OCI-LY3 (cell line): Measurements from ENCODE around the gene RPS25.

ENCODE experiments used
- H2AFZ ChIP-seq: fragments of 200-600, 300-600 bp; shearing (Covaris generic); 2 replicates; pipeline ENCODE4 v1.6.0; 2014; ENCODE audit warnings: antibody characterized with exemption, low read depth, low read length
- H3K27ac ChIP-seq: fragments of 200-600, 300-600 bp; sonication (generic); 2 replicates; pipeline ENCODE4 v1.5.1; 2014; ENCODE audit warnings: mild to moderate bottlenecking, low read length, moderate library complexity, mixed read lengths
- H3K27me3 ChIP-seq: fragments of 200-600, 300-600 bp; sonication (generic); 2 replicates; pipeline ENCODE4 v1.6.1; 2014; ENCODE audit warnings: low read depth, low read length, mixed read lengths
- H3K36me3 ChIP-seq: fragments of 200-600, 300-600 bp; sonication (generic); replicated peaks from 2 replicates; pipeline ENCODE3; 2014; ENCODE audit warnings: low read depth, low read length, mixed read lengths
- H3K4me1 ChIP-seq: fragments of 300-600, 200-600 bp; sonication (generic); 2 replicates; pipeline ENCODE4 v1.6.1; 2014; ENCODE audit warnings: low read length, mixed read lengths
- H3K4me2 ChIP-seq: fragments of 200-600, 300-600 bp; sonication (generic); 2 replicates; pipeline ENCODE4 v1.6.1; 2014; ENCODE audit warnings: low read length, mixed read lengths
- H3K4me3 ChIP-seq: fragments of 300-600, 200-600 bp; sonication (generic); 2 replicates; pipeline ENCODE4 v1.5.1; 2014; ENCODE audit warnings: antibody characterized with exemption, mild to moderate bottlenecking, low read length, moderate library complexity
- H3K79me2 ChIP-seq: fragments of 300-600, 200-600 bp; shearing (Covaris generic); 2 replicates; pipeline ENCODE4 v1.6.1; 2014; ENCODE audit warnings: mild to moderate bottlenecking, low read length, mixed read lengths
- H3K9ac ChIP-seq: fragments of 300-600, 200-600 bp; shearing (Covaris generic); 2 replicates; pipeline ENCODE4 v1.6.0; 2014; ENCODE audit warnings: mild to moderate bottlenecking, low read length, moderate library complexity
- H3K9me3 ChIP-seq: fragments of 200-600, 300-600 bp; shearing (Covaris generic); 2 replicates; pipeline ENCODE4 v1.6.1; 2014; ENCODE audit warnings: low read length, mixed read lengths; ENCODE audit not compliant: insufficient read depth
- H4K20me1 ChIP-seq: fragments of 200-600, 300-600 bp; sonication (generic); 2 replicates; pipeline ENCODE4 v1.6.1; 2016; ENCODE audit warnings: low read length, mixed read lengths; ENCODE audit not compliant: insufficient read depth
- EZH2phosphoT487 ChIP-seq: fragments of 200-600 bp; shearing (Covaris generic); IDR thresholded peaks from 2 replicates; pipeline ENCODE4 v1.6.1; 2018; ENCODE audit warnings: antibody characterized with exemption, mixed run types, low read depth
- TF ChIP-seq, protein P1 (sequence below): fragments of 200-600, 300-600 bp; sonication (generic); IDR thresholded peaks from 2 replicates; pipeline ENCODE4 v1.5.1; 2014; ENCODE audit warnings: antibody characterized with exemption, low read length, low read depth

RPS25 gene

DNA sequence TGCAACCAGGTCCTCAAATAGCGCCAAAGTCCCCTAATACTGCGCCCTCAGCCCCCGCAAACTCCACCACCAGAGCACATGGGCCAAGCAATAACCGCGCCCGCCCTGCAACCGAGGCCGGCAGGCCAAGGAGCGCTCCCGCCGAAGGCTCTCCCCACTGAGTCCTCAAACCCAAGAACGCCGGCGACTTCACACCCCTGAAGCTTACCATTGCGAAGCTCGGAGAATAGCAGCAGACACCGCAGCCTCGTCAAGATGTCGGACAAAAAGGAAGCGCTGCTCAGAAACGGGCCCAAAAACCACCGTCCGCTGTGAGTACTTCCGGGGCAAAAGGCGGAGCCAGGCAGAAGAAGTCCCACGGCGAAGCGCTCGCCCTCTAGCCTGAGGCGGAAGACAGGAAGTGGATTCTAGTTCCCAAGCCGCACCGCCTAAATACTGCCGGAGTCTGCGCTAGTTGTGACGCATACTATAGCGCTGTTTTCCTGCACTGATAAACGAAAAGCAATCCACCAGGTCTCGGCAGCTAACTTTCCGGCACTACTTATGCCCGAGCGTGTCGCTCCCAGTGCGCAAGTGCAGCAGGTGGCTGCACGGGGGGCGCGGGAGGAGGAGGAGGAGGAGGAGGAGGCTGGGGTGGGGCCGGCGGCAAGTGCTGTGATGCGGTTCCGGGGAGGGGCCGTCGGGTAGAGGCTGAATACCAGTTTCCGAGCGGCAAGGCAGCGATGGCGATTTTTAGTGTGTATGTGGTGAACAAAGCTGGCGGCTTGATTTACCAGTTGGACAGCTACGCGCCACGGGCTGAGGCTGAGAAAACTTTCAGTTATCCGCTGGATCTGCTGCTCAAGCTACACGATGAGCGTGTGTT lies at the start of gene RPS25, which contains the start of gene TRAPPC4:
Gene RPS25, minus strand, starts transcription at position 270 of the 865 bp plus-strand sequence. Its CDS starts 59 bp downstream, at position 211.
Gene TRAPPC4, plus strand, starts transcription at position 693 of the 865 bp plus-strand sequence. Its CDS starts 30 bp downstream, at position 723.
- peak within 1 kb of the TSS; percentile 99 for H3K9ac ChIP-seq
- H4K20me1 ChIP-seq = no peaks in the 10 kb centered on the region
- peak within 1 kb of the TSS; percentile 90; the same call in 1 of the 2 replicates for H2AFZ ChIP-seq

DNA sequence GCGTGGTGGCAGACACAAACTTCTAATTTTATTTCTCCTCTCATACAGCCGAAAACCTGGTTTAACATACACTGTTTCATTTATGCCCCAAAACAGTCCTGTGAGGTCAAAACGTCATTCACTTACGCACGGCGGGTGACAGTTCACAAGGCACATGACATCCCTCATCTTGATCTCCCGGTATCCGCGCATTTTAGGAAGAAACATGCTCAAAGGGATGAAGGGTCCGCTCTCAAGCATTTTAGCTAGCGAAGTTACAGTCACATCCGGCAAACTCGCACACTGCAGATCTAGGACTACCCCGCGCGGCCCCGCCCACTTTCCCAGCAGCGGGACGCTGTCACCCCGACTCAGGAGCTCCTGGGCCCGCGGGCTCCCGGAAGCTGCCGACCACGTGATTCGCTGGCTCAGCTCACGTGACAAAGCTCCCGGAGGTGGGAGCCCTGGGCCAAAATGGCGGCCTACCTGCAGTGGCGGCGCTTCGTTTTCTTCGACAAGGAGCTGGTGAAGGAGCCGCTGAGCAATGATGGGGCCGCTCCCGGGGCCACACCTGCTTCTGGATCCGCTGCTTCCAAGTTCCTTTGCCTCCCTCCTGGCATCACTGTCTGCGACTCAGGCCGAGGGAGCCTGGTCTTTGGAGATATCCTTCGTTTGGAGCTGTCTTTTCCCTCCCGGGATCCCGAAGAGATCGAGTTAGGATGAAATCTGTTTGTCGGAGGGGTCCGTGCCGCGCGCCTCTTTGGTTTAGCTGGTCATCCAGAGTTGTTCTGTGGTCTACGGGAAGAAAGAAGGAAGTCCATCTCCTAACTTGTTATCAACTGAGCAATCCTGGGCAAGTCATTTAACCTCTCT lies 49.5 kb upstream of the RPS25 start, which contains the start of gene VPS11:
Gene VPS11, plus strand, starts transcription at position 448 of the 852 bp plus-strand sequence. Its CDS starts 6 bp downstream, at position 454.
- no peaks in the 10 kb centered on the region for H4K20me1 ChIP-seq

More for the DNA sequence above, at the start of gene RPS25, which contains the start of gene TRAPPC4:
- H3K79me2 ChIP-seq = peaks cover 72% of the 10 kb centered on the region
- H3K36me3 ChIP-seq = peaks cover 51% of the 10 kb centered on the region
- H3K9me3 ChIP-seq = no peaks in the 10 kb centered on the region
- peaks cover 15% of the 10 kb centered on the region for H3K4me1 ChIP-seq
- TF ChIP-seq EZH2phosphoT487 = no peak
- TF ChIP-seq, protein P1, sequence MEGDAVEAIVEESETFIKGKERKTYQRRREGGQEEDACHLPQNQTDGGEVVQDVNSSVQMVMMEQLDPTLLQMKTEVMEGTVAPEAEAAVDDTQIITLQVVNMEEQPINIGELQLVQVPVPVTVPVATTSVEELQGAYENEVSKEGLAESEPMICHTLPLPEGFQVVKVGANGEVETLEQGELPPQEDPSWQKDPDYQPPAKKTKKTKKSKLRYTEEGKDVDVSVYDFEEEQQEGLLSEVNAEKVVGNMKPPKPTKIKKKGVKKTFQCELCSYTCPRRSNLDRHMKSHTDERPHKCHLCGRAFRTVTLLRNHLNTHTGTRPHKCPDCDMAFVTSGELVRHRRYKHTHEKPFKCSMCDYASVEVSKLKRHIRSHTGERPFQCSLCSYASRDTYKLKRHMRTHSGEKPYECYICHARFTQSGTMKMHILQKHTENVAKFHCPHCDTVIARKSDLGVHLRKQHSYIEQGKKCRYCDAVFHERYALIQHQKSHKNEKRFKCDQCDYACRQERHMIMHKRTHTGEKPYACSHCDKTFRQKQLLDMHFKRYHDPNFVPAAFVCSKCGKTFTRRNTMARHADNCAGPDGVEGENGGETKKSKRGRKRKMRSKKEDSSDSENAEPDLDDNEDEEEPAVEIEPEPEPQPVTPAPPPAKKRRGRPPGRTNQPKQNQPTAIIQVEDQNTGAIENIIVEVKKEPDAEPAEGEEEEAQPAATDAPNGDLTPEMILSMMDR = no peak
- H3K27ac ChIP-seq = peak within 1 kb of the TSS; percentile 94
- H3K4me2 ChIP-seq = peak within 1 kb of the TSS; percentile 90
- H3K4me3 ChIP-seq = peak within 1 kb of the TSS; percentile 96
- no peaks in the 10 kb centered on the region for H3K27me3 ChIP-seq

GRCh38 chr11:119065369-119065768 lies 47.2 kb upstream of the RPS25 start:
- Histone ChIP-seq H3K27ac (no peak overlapping the region), H2AFZ (no peak overlapping the region), H3K4me1 (peaks cover 6% of the 10 kb centered on the region), H3K27me3 (no peaks in the 10 kb centered on the region), H3K79me2 (peaks cover 20% of the 10 kb centered on the region), H3K4me3 (no peak overlapping the region), H3K9ac (no peak overlapping the region), H3K36me3 (no peaks in the 10 kb centered on the region), H4K20me1 (no peaks in the 10 kb centered on the region), H3K9me3 (no peaks in the 10 kb centered on the region), H3K4me2 (no peak overlapping the region)
- TF ChIP-seq, protein P1 = peak; percentile 56
- TF ChIP-seq EZH2phosphoT487 = no peak

More for the DNA sequence above, 49.5 kb upstream of the RPS25 start, which contains the start of gene VPS11:
- H3K27me3 ChIP-seq = no peaks in the 10 kb centered on the region
- TF ChIP-seq EZH2phosphoT487 = no peak
- TF ChIP-seq, protein P1 = no peak
- H3K36me3 ChIP-seq = peaks cover 6% of the 10 kb centered on the region
- H3K4me3 ChIP-seq = peak within 1 kb of the TSS; percentile 87
- H3K9ac ChIP-seq = peak within 1 kb of the TSS; percentile 74
- peak within 1 kb of the TSS; percentile 53 for H3K27ac ChIP-seq
- H3K4me2 ChIP-seq = peak within 1 kb of the TSS; percentile 78
- peaks cover 6% of the 10 kb centered on the region for H3K4me1 ChIP-seq
- H3K79me2 ChIP-seq = peaks cover 20% of the 10 kb centered on the region
- peak within 1 kb of the TSS; percentile 85 for H2AFZ ChIP-seq
- no peaks in the 10 kb centered on the region for H3K9me3 ChIP-seq
